ENCODE measurements around the gene BDH2. TPM values are rescaled to one million over a fixed set of nuclear protein-coding genes. Genes with fewer than 3 reads are reported as not detected.

Gene BDH2
- total RNA-seq (10 to 100 TPM; 16.8 to 42.0 (median 36.8) TPM), polyA plus RNA-seq (10 to 100 TPM; 32.6 to 42.2 (median 41.8) TPM)
- long read RNA-seq, donor 1, transcript BDH2-204 (9 exons, 2,046 nt), result minor isoform, 8 of 32 reads
- long read RNA-seq, donor 1, transcript BDH2-201 (10 exons, 1,126 nt), result major isoform, 20 of 32 reads
- long read RNA-seq, donor 1, partial matches to known transcripts, result 0 of 32 reads
- long read RNA-seq, donor 1, other reads (novel, unspliced or antisense), result 0 of 32 reads
- long read RNA-seq, donor 2, transcript BDH2-201 (10 exons, 1,126 nt), result major isoform, 14 of 23 reads
- long read RNA-seq, donor 2, partial matches to known transcripts, result 5 of 23 reads
- long read RNA-seq, donor 2, other reads (novel, unspliced or antisense), result 0 of 23 reads

DNA sequence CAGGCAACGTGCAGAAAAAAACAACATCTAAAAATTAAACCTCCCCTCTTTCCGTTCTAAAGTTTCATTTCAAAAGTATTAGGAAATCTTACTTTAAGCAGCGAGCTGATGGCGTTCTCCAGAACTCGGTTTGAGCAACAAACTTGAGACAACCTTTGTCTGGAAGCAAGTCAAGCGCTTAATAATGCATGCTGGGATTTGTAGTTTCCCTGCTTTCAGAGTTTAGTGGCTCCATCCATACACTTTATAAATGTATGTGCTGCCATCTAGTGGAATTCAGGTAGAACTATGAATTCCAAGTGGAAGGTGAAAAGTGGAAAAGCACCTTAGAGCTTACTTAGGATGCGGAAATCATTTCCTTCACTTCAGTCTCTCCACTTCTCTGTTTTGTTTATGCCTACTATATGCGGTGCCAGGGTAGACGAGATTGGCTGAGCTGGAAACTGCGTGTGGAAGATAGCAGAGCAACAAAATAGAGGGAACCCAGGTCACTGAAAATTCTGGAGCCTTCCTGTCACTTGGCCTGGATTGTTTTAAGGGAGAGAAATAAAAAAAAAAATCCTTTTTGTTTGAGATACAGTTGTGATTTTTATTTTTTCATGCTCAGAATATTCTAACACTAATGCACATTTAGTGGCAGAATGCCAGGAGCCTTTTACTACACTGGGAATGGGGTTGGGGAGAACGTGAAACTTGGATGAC, at the start of gene BDH2:
TSS of gene BDH2 (minus strand) at position 144 of the 702 bp plus-strand sequence. CDS start 3,580 bp downstream, outside the sequence.
- peak within 1 kb of the TSS; percentile 56 to 76 (median 62) for H3K27ac ChIP-seq
- no peaks in the 10 kb centered on the region for H3K9me3 ChIP-seq
- intact Hi-C loops (cut with DNase I; ENCODE audit: low total_unique reads), result loop anchor here (10.0 kb wide), 2 partner anchors 75 to 655 kb away; no protein-coding TSS in a partner anchor
- H3K4me3 ChIP-seq, result peak within 1 kb of the TSS; percentile 24 to 67 (median 43)
- no peak for DNase-seq
- peaks cover 5 to 32% (median 18%) of the 10 kb centered on the region in 6 donors for H3K4me1 ChIP-seq
- H3K27me3 ChIP-seq (replicated peaks in 1 of 7), result no peaks in the 10 kb centered on the region
- no peak for TF ChIP-seq POLR2A (IDR thresholded peaks at IDR 0.05)
- TF ChIP-seq POLR2AphosphoS5 (IDR thresholded peaks at IDR 0.05), result peak in 1 of 3 donors; percentile 31
- TF ChIP-seq, protein P1, sequence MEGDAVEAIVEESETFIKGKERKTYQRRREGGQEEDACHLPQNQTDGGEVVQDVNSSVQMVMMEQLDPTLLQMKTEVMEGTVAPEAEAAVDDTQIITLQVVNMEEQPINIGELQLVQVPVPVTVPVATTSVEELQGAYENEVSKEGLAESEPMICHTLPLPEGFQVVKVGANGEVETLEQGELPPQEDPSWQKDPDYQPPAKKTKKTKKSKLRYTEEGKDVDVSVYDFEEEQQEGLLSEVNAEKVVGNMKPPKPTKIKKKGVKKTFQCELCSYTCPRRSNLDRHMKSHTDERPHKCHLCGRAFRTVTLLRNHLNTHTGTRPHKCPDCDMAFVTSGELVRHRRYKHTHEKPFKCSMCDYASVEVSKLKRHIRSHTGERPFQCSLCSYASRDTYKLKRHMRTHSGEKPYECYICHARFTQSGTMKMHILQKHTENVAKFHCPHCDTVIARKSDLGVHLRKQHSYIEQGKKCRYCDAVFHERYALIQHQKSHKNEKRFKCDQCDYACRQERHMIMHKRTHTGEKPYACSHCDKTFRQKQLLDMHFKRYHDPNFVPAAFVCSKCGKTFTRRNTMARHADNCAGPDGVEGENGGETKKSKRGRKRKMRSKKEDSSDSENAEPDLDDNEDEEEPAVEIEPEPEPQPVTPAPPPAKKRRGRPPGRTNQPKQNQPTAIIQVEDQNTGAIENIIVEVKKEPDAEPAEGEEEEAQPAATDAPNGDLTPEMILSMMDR (IDR thresholded peaks at IDR 0.05 in 8 of 11, conservative IDR thresholded peaks at IDR 0.05 in 3 of 11), result peak; percentile 65 to 89 (median 81)
- WGBS, 5 donors, result 10 to 15% (median 13%) methylated on average over 11 of the region's 11 CpGs
- H3K36me3 ChIP-seq, result no peaks in the 10 kb centered on the region

DNA sequence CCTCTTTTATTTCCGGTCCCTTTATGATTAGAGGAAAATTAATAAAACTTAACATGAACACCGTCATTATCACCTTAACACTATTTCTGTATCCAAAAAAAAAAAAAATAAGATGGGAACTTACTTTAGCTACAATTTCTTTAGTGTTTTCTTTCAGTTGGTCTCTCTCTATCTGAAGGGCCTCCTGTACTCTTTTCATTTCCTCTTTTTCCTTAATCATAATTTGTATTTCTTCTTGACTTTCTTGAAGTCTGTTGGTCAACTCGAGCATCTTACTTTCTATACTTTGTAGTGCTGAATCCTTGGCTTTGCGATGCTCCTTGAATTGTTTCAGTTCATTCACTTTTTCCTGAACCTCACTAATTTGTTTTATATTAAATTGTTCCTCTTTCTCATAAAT, 45.3 kb upstream of the BDH2 start:
- Histone ChIP-seq H3K36me3 (peaks cover 0 to 17% (median 0%) of the 10 kb centered on the region in 6 donors), H3K27ac (no peak overlapping the region), H3K27me3 (replicated peaks in 1 of 7) (no peaks in the 10 kb centered on the region), H3K4me1 (peaks cover 0 to 4% (median 0%) of the 10 kb centered on the region in 6 donors), H3K9me3 (no peaks in the 10 kb centered on the region), H3K4me3 (no peak overlapping the region)
- WGBS, 5 donors, result 85 to 92% (median 90%) methylated on average over 4 of the region's 4 CpGs
- intact Hi-C loops (cut with DNase I; ENCODE audit: low total_unique reads), result no loop called here
- TF ChIP-seq POLR2A (IDR thresholded peaks at IDR 0.05) (no peak), POLR2AphosphoS5 (IDR thresholded peaks at IDR 0.05) (no peak)
- TF ChIP-seq, protein P1 (IDR thresholded peaks at IDR 0.05 in 8 of 11, conservative IDR thresholded peaks at IDR 0.05 in 3 of 11), result no peak
- no peak for DNase-seq

DNA sequence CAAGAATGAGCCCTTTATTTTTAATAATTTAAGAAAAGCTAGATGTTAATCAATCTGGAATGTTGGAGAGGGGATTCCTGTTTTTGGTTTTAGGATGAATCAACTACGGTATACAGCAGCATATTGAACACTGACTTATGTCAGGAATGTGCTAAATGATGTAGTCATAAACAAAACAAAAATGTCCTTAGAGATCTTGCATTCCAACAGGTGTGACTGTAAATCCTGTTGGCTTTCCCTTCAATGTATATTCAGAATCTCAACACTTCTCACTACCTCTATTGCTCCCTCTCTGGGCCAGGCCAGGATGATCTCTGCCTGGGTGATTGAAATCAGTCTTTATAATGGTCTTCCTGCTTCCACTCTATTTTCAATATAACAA, 37.8 kb upstream of the BDH2 start:
- no peaks in the 10 kb centered on the region for H3K9me3 ChIP-seq
- H3K36me3 ChIP-seq, result no peaks in the 10 kb centered on the region
- no peak for DNase-seq
- H3K27me3 ChIP-seq (replicated peaks in 1 of 7), result no peaks in the 10 kb centered on the region
- intact Hi-C loops (cut with DNase I; ENCODE audit: low total_unique reads), result no loop called here
- peaks cover 0 to 15% (median 2%) of the 10 kb centered on the region in 6 donors for H3K4me1 ChIP-seq
- 92 to 100% (median 95%) methylated on average over 1 of the region's 1 CpG for WGBS, 5 donors
- H3K4me3 ChIP-seq, result no peak overlapping the region
- TF ChIP-seq, protein P1 (IDR thresholded peaks at IDR 0.05 in 8 of 11, conservative IDR thresholded peaks at IDR 0.05 in 3 of 11), result no peak
- TF ChIP-seq POLR2A (IDR thresholded peaks at IDR 0.05) (no peak), POLR2AphosphoS5 (IDR thresholded peaks at IDR 0.05) (no peak)
- peak overlapping the region in 5 of 8 donors; percentile 39 to 60 (median 54) for H3K27ac ChIP-seq
